ENCODE results near the gene POLR3GL. TPM values are rescaled to one million over a fixed set of nuclear protein-coding genes. Genes with fewer than 3 reads are reported as not detected.

POLR3GL gene
- polyA plus RNA-seq, 1 experiment: 25.0 TPM

DNA sequence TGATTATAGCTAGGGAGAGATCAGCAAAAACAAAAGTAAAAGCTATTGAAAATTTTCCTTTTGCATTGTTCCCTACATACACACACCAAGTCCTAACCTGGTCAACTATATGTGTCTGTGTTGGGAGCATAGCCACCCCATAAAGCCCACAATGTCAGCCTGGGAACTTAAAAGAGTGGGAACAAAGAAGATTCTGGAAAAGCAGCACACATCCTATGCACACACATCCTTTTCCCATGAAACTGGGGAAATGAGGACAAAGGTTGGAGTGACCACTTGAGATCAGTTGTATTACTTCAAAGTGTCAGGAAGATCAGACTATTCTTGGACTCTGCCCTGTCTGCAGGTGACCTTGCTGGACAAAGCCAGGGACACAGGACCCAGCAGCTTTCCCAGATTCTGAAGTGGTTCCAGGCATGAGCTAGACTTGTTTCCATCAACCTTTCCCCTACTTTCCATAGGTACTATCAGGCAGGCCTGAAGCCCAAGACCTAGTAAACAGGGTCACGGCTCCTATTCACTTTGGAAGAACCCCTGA is 16.0 kb downstream of the POLR3GL start:
- DNase-seq (ENCODE audit: low read depth, low spot score): no peak
- H3K9me3 ChIP-seq (ENCODE audit: control insufficient read depth, insufficient read depth, low read length): no peaks in the 10 kb centered on the region
- ChIA-PET CTCF (interaction anchor here (1.2 to 6.3 kb wide), 5 partner anchors 9 to 89 kb away, joined by 3 to 218 read pairs (median 10); partner anchors contain the start of genes ANKRD34A and POLR3GL), POLR2A (interaction anchor here (1.6 kb wide), 1 partner anchor 16 kb away, joined by 12 read pairs; the partner anchor contains the start of genes ANKRD34A and POLR3GL)
- H3K27ac ChIP-seq (ENCODE audit: low read depth, low read length): no peak overlapping the region
- no peak overlapping the region for H3K4me3 ChIP-seq (ENCODE audit: low read depth, low read length)
- TF ChIP-seq, protein P1, sequence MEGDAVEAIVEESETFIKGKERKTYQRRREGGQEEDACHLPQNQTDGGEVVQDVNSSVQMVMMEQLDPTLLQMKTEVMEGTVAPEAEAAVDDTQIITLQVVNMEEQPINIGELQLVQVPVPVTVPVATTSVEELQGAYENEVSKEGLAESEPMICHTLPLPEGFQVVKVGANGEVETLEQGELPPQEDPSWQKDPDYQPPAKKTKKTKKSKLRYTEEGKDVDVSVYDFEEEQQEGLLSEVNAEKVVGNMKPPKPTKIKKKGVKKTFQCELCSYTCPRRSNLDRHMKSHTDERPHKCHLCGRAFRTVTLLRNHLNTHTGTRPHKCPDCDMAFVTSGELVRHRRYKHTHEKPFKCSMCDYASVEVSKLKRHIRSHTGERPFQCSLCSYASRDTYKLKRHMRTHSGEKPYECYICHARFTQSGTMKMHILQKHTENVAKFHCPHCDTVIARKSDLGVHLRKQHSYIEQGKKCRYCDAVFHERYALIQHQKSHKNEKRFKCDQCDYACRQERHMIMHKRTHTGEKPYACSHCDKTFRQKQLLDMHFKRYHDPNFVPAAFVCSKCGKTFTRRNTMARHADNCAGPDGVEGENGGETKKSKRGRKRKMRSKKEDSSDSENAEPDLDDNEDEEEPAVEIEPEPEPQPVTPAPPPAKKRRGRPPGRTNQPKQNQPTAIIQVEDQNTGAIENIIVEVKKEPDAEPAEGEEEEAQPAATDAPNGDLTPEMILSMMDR (IDR thresholded peaks at IDR 0.05; ENCODE audit: low read depth, low read length): no peak
- H3K27me3 ChIP-seq (ENCODE audit: control insufficient read depth, insufficient read depth, low read length): no peaks in the 10 kb centered on the region

DNA sequence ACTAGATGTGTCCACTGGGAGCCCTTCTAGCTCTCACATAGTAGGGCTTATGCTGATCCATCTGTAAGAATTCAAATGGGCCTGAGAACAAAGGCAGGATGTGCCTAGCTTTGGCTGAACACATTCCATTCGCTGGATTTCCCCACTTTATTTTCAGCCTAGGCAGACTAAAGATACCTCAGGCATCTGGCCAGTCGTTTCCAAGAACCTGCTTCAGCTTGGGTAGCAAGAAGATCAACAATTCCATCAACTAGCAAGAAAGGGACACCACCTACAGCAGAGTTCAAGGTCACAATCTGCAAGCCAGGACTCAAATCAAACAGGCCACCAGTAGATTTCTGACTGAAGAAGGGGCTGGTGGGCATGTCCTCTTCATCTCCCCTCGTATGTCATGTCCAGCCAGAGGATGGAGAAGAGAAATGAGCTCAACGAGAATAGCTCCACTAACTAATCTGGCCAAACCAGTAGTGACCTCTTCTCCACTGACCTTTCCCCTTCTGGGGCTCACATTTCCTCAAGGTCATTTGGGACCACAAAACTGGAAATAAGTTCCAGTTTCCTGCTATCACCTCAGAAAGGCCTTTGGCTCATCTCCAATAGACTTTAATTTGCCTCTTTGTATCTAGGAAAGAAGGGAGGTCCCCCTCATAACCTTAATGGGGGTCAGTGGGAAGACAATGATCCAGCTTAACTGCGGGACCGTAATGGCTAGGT is 17.7 kb downstream of the POLR3GL start:
- Histone ChIP-seq H3K27ac (ENCODE audit: low read depth, low read length) (no peak overlapping the region), H3K27me3 (ENCODE audit: control insufficient read depth, insufficient read depth, low read length) (no peaks in the 10 kb centered on the region), H3K4me3 (ENCODE audit: low read depth, low read length) (no peak overlapping the region), H3K9me3 (ENCODE audit: control insufficient read depth, insufficient read depth, low read length) (no peaks in the 10 kb centered on the region)
- no peak for DNase-seq (ENCODE audit: low read depth, low spot score)
- TF ChIP-seq, protein P1 (IDR thresholded peaks at IDR 0.05; ENCODE audit: low read depth, low read length): no peak
- ChIA-PET POLR2A (no interaction called here), CTCF (no interaction called here)

DNA sequence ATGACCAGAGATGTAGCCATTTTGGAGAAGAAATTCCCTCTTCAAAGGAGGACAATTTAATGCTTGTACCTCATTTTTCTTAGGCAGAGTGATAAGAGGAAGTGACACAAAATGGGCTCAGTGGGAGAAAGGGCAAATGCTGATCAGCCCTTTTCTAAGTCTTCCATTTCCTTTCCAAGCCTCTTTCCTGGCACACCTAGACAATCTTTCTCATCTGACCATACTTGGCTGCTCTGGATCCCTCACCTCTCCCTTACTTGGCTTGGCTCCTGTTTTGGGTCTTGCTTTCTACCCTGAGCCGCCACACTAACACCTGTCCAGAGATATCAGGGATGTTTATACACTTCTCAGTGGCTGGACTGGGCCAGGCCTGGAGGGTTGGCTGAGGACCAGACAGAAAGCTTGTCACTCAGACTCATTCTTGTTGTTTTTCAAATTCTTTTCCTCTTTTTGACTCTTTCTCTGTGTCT is 18.8 kb downstream of the POLR3GL start:
- Histone ChIP-seq H3K27ac (ENCODE audit: low read depth, low read length) (no peak overlapping the region), H3K27me3 (ENCODE audit: control insufficient read depth, insufficient read depth, low read length) (no peaks in the 10 kb centered on the region), H3K4me3 (ENCODE audit: low read depth, low read length) (no peak overlapping the region), H3K9me3 (ENCODE audit: control insufficient read depth, insufficient read depth, low read length) (no peaks in the 10 kb centered on the region)
- no peak for DNase-seq (ENCODE audit: low read depth, low spot score)
- CTCF ChIA-PET: no interaction called here
- TF ChIP-seq, protein P1 (IDR thresholded peaks at IDR 0.05; ENCODE audit: low read depth, low read length): no peak
- POLR2A ChIA-PET: no interaction called here

DNA sequence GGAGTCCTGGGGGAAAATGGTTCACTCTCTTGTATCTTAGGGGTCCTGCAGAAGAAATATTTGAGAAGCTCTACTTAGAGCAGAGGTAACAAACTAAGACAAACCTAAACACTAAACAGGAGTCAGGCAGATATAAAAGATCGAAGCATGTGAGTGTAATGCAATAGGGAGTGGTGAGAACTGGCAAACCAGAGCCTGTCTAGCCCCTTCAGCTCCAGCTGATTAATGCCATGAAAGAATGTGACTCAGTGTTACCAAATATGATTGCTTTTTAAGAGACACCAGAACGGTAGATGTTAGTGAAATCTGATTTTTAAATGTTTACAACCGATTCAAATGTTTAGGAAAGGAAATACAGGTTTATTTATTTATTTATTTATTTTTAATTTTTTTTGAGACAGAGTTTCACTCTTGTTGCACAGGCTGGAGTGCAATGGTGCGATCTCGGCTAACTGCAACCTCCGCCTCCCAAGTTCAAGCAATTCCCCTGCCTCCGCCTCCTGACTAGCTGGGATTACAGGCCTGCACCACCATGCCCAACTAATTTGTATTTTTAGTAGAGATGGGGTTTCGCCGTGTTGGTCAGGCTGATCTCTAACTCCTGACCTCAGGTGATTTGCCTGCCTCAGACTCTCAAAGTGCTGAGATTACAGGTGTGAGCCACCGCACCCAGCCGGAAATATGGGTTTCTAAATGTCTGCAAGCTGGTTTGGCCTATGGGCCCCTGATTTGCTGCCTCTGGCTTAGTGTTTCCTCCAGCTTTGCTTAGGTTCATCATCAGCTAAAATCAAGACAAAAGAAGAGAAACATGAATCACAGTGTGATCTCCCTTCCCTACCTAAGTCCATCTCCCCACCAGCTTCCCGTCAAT is 19.7 kb downstream of the POLR3GL start:
- ChIA-PET POLR2A (no interaction called here), CTCF (interaction anchor here (0.6 to 1.3 kb wide), 2 partner anchors 57 to 139 kb away, joined by 3 to 8 read pairs; partner anchors contain the start of gene NUDT17)
- DNase-seq (ENCODE audit: low read depth, low spot score): no peak
- Histone ChIP-seq H3K27me3 (ENCODE audit: control insufficient read depth, insufficient read depth, low read length) (no peaks in the 10 kb centered on the region), H3K4me3 (ENCODE audit: low read depth, low read length) (no peak overlapping the region), H3K27ac (ENCODE audit: low read depth, low read length) (no peak overlapping the region), H3K9me3 (ENCODE audit: control insufficient read depth, insufficient read depth, low read length) (no peaks in the 10 kb centered on the region)
- TF ChIP-seq, protein P1 (IDR thresholded peaks at IDR 0.05; ENCODE audit: low read depth, low read length): no peak
